Smooth muscle cell (in vitro differentiated cells): ENCODE data around the gene CFAP97D2. TPM values are rescaled to one million over a fixed set of nuclear protein-coding genes. Genes with fewer than 3 reads are reported as not detected.
"Not testable (repeated sequence)": the region's sequence is repeated elsewhere in the genome, so short reads cannot be mapped to it uniquely, and the experiment has no call there.

Experiments used
- DNase-seq: peaks from one replicate; lab custom pipeline; 2025; ENCODE audit not compliant: unreplicated experiment; lab: John Stamatoyannopoulos, UW
- H2AFZ ChIP-seq: fragments of 200-600 bp; sonication (generic); 2 replicates; pipeline ENCODE4 v1.6.0; 2016; ENCODE audit warnings: antibody characterized with exemption, low read depth, mild to moderate bottlenecking
- H3F3A ChIP-seq: fragments of 200-600 bp; sonication (generic); 2 replicates; pipeline ENCODE4 v1.6.0; 2017; ENCODE audit warnings: antibody characterized with exemption, low read depth
- H3K27ac ChIP-seq: fragments of 200-600 bp; sonication (generic); 2 replicates; pipeline ENCODE4 v1.5.1; 2016; ENCODE audit warnings: low read depth, mild to moderate bottlenecking
- H3K27me3 ChIP-seq: fragments of 200-600 bp; sonication (generic); 2 replicates; pipeline ENCODE4 v1.6.1; 2016; ENCODE audit warnings: low read depth, mild to moderate bottlenecking
- H3K36me3 ChIP-seq: fragments of 200-600 bp; sonication (generic); 2 replicates; pipeline ENCODE4 v1.5.1; 2016; ENCODE audit warnings: low read depth
- H3K4me1 ChIP-seq: fragments of 200-600 bp; sonication (generic); 2 replicates; pipeline ENCODE4 v1.5.1; 2016; ENCODE audit warnings: low read depth
- H3K4me2 ChIP-seq: fragments of 200-600 bp; sonication (generic); 2 replicates; pipeline ENCODE4 v1.6.0; 2016; ENCODE audit warnings: mild to moderate bottlenecking
- H3K4me3 ChIP-seq: fragments of 200-600 bp; sonication (generic); 2 replicates; pipeline ENCODE4 v1.5.1; 2016; ENCODE audit warnings: mild to moderate bottlenecking
- H3K79me2 ChIP-seq: fragments of 200-600 bp; sonication (generic); 2 replicates; pipeline ENCODE4 v1.6.0; 2016; ENCODE audit warnings: low read depth, mild to moderate bottlenecking
- H3K9ac ChIP-seq: fragments of 200-600 bp; sonication (generic); 2 replicates; pipeline ENCODE4 v1.6.0; 2016; ENCODE audit warnings: low read depth
- H3K9me3 ChIP-seq: fragments of 200-600 bp; sonication (generic); replicated peaks from 2 replicates; pipeline ENCODE4 v1.5.1; 2016; ENCODE audit warnings: low read depth
- H4K20me1 ChIP-seq: fragments of 200-600 bp; sonication (generic); 2 replicates; pipeline ENCODE4 v1.6.0; 2016; ENCODE audit warnings: low read depth
- CTCF ChIP-seq: fragments of 200-600 bp; sonication (generic); IDR thresholded peaks from 2 replicates; pipeline ENCODE4 v1.5.1; 2017; ENCODE audit warnings: borderline replicate concordance, mild to moderate bottlenecking, antibody characterized with exemption; ENCODE audit not compliant: insufficient read depth, poor library complexity, severe bottlenecking
- WGBS: methylation state at CpG from one replicate; pipeline ENCODE4 v1.1.7; 2016; ENCODE audit warnings: low lambda C conversion rate; 5-methylcytosine and 5-hydroxymethylcytosine counted together
- polyA plus RNA-seq: library from polyadenylated mRNA; unstranded; fragments of >200 nt; fragmentation: Nextera tagmentation; extraction: Ambion mirVana; gene quantifications from 2 replicates; pipeline ENCODE4 v1.2.1, GENCODE V29; 2016
- total RNA-seq: library from RNA; depleted of rRNA; stranded (reverse); fragments of >200 nt; gene quantifications from 2 replicates; pipeline ENCODE4 v1.2.3, GENCODE V29; 2014

Gene CFAP97D2
- total and polyA plus RNA-seq, 2 experiments from 2014 or later, result not detected

GRCh38 chr13:114155320-114155719 is 23.7 kb upstream of the CFAP97D2 start:
- Histone ChIP-seq H3K36me3 (no peaks in the 10 kb centered on the region), H3K4me3 (no peak overlapping the region), H2AFZ (no peak overlapping the region), H3F3A (no peaks in the 10 kb centered on the region), H3K27me3 (no peaks in the 10 kb centered on the region), H3K9me3 (no peaks in the 10 kb centered on the region), H3K79me2 (no peaks in the 10 kb centered on the region), H3K4me1 (no peaks in the 10 kb centered on the region), H3K27ac (no peak overlapping the region), H3K4me2 (no peak overlapping the region), H3K9ac (no peak overlapping the region), H4K20me1 (no peaks in the 10 kb centered on the region)
- no peak for TF ChIP-seq CTCF
- no peak for DNase-seq
- WGBS, result no CpG with 5 or more reads among the region's 3 CpGs

- no peak overlapping the region for H3K9ac ChIP-seq
- H2AFZ ChIP-seq, result no peak overlapping the region
- no peaks in the 10 kb centered on the region for H3K36me3 ChIP-seq
- H3K4me3 ChIP-seq, result no peak overlapping the region
- H3F3A ChIP-seq, result no peaks in the 10 kb centered on the region
- H3K79me2 ChIP-seq, result no peaks in the 10 kb centered on the region
- H3K9me3 ChIP-seq, result no peaks in the 10 kb centered on the region
- H3K27me3 ChIP-seq, result no peaks in the 10 kb centered on the region
- H3K4me1 ChIP-seq, result no peaks in the 10 kb centered on the region
- H3K27ac ChIP-seq, result no peak overlapping the region
- H4K20me1 ChIP-seq, result no peaks in the 10 kb centered on the region
- no peak for DNase-seq
- H3K4me2 ChIP-seq, result no peak overlapping the region
- WGBS, result 83% methylated on average over 6 of the region's 19 CpGs
- TF ChIP-seq CTCF, result no peak
Observed at GRCh38 chr13:114155926-114156883, 22.9 kb upstream of the CFAP97D2 start.

GRCh38 chr13:114157869-114158495 is 21.1 kb upstream of the CFAP97D2 start:
- Histone ChIP-seq H3K27me3 (no peaks in the 10 kb centered on the region), H2AFZ (no peak overlapping the region), H3K79me2 (no peaks in the 10 kb centered on the region), H3K9ac (no peak overlapping the region), H3K27ac (no peak overlapping the region), H4K20me1 (no peaks in the 10 kb centered on the region), H3F3A (no peaks in the 10 kb centered on the region), H3K4me1 (no peaks in the 10 kb centered on the region), H3K9me3 (no peaks in the 10 kb centered on the region), H3K36me3 (no peaks in the 10 kb centered on the region), H3K4me2 (no peak overlapping the region), H3K4me3 (no peak overlapping the region)
- WGBS, result 80% methylated on average over 11 of the region's 11 CpGs
- TF ChIP-seq CTCF, result no peak
- DNase-seq, result no peak

GRCh38 chr13:114158869-114159666 is 20.0 kb upstream of the CFAP97D2 start:
- H3K79me2 ChIP-seq, H3K27ac ChIP-seq, H3K4me1 ChIP-seq, H3K9me3 ChIP-seq, H3K36me3 ChIP-seq, H3K9ac ChIP-seq, H3K27me3 ChIP-seq, H3K4me2 ChIP-seq, DNase-seq, H2AFZ ChIP-seq, H3F3A ChIP-seq, H4K20me1 ChIP-seq, H3K4me3 ChIP-seq: not testable (repeated sequence)
- 89% methylated on average over 13 of the region's 13 CpGs for WGBS
